Duodenal mucosa (tissue), 2 donors: Measurements from ENCODE around the gene GATA1.

Experiments used
- H3K27ac ChIP-seq: one replicate; pipeline ENCODE4 v1.7.0; 2013; ENCODE audit warnings: low read depth, low read length
- H3K27me3 ChIP-seq, 2 donors: one replicate each; pipeline ENCODE4 v1.7.0; 2013; ENCODE audit warnings: low read length in 2 of 2, control low read depth in 1 of 2; ENCODE audit not compliant: insufficient read depth in 2 of 2, control insufficient read depth in 1 of 2
- H3K36me3 ChIP-seq, 2 donors: one replicate each; pipeline ENCODE4 v1.7.0; 2013; ENCODE audit warnings: low read length in 2 of 2, control low read depth in 1 of 2; ENCODE audit not compliant: insufficient read depth in 2 of 2, control insufficient read depth in 1 of 2
- H3K4me1 ChIP-seq, 2 donors: one replicate each; pipeline ENCODE4 v1.7.0; 2013; ENCODE audit warnings: low read length in 2 of 2, control low read depth in 1 of 2; ENCODE audit not compliant: insufficient read depth in 2 of 2, control insufficient read depth in 1 of 2
- H3K4me3 ChIP-seq, 2 donors: one replicate each; pipeline ENCODE4 v1.7.0; 2013; ENCODE audit warnings: low read length in 2 of 2, low read depth in 1 of 2
- H3K9ac ChIP-seq, 2 donors: one replicate each; pipeline ENCODE4 v1.7.0; 2013; ENCODE audit warnings: low read length in 2 of 2, low read depth in 1 of 2
- H3K9me3 ChIP-seq, 2 donors: one replicate each; pipeline ENCODE4 v1.7.0; 2013; ENCODE audit warnings: low read length in 2 of 2, control low read depth in 1 of 2; ENCODE audit not compliant: control insufficient read depth in 1 of 2

The GATA1 gene

GRCh38 chrX:48782795-48783194, 3.6 kb upstream of the GATA1 start:
- Histone ChIP-seq H3K9ac (no peak overlapping the region), H3K9me3 (no peaks in the 10 kb centered on the region), H3K4me1 (no peaks in the 10 kb centered on the region), H3K4me3 (no peak overlapping the region), H3K27me3 (no peaks in the 10 kb centered on the region), H3K36me3 (no peaks in the 10 kb centered on the region), H3K27ac (no peak overlapping the region)

- H3K27me3 ChIP-seq = no peaks in the 10 kb centered on the region
- H3K4me3 ChIP-seq = no peak overlapping the region
- H3K36me3 ChIP-seq = no peaks in the 10 kb centered on the region
Observed at GRCh38 chrX:48784726-48785125, 1.7 kb upstream of the GATA1 start.

DNA sequence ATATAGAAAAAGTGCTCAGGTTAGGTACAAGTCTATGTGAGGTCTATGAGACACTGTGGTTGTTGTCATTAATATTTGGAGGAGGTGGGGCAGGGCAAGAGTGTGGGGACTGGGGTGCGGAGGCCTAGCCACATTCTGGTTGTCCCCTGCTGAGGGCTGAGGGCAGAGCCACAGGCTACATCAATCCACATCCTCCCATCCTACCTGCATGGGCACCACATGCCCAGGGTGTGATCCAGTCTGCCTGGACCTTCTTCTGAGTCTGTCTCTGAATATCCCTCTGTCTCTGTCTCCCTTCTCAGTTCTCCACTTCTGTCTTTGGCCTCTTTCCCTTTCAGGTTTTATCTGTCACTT, 1.2 kb upstream of the GATA1 start:
- Histone ChIP-seq H3K36me3 (no peaks in the 10 kb centered on the region), H3K27ac (no peak overlapping the region), H3K9ac (no peak overlapping the region), H3K4me1 (no peaks in the 10 kb centered on the region), H3K27me3 (no peaks in the 10 kb centered on the region), H3K9me3 (no peaks in the 10 kb centered on the region), H3K4me3 (no peak overlapping the region)

More at GRCh38 chrX:48784726-48785125, 1.7 kb upstream of the GATA1 start:
- Histone ChIP-seq H3K27ac (no peak overlapping the region), H3K9me3 (no peaks in the 10 kb centered on the region), H3K9ac (no peak overlapping the region), H3K4me1 (no peaks in the 10 kb centered on the region)

GRCh38 chrX:48785540-48786214, 713 bp upstream of the GATA1 start:
- no peaks in the 10 kb centered on the region for H3K9me3 ChIP-seq
- H3K27ac ChIP-seq = no peak overlapping the region
- H3K27me3 ChIP-seq = no peaks in the 10 kb centered on the region
- H3K36me3 ChIP-seq = no peaks in the 10 kb centered on the region
- no peaks in the 10 kb centered on the region for H3K4me1 ChIP-seq
- H3K4me3 ChIP-seq = no peak overlapping the region
- no peak overlapping the region for H3K9ac ChIP-seq

DNA sequence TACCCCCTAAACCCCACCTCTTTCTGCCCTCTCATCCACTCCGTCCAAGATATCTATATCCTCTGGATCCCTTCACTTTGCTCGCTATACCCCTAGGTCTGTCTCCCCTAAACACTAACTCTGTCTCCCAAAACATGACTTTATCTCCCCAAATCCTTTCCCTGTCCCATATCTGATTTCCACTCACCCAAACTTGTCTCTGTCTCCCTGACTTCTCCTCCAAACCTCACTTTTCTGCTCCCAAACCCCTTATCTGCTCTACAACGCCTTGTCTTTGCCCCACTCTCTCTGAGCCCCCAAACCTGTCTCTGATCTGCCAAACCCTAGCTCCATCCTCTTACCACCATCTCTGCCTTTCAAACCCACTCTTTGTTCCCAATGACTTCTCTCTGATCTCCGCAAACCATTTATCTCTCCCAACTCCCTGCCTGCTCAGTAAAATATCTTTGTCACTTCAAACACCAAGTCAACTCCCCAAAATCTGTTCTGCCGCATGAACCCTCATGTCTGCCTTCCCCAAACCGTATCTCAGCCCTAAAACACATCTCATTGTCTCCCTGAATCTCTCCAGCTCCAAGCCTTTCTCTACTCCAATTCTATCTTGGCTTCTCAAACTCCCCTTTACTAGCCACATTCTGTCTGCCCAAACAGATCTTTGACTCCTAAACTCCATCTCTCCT, 575 bp downstream of the GATA1 start:
- H3K27me3 ChIP-seq = no peaks in the 10 kb centered on the region
- no peak overlapping the region for H3K27ac ChIP-seq
- H3K4me3 ChIP-seq = no peak overlapping the region
- no peak overlapping the region for H3K9ac ChIP-seq
- H3K9me3 ChIP-seq = no peaks in the 10 kb centered on the region
- no peaks in the 10 kb centered on the region for H3K4me1 ChIP-seq
- H3K36me3 ChIP-seq = no peaks in the 10 kb centered on the region

DNA sequence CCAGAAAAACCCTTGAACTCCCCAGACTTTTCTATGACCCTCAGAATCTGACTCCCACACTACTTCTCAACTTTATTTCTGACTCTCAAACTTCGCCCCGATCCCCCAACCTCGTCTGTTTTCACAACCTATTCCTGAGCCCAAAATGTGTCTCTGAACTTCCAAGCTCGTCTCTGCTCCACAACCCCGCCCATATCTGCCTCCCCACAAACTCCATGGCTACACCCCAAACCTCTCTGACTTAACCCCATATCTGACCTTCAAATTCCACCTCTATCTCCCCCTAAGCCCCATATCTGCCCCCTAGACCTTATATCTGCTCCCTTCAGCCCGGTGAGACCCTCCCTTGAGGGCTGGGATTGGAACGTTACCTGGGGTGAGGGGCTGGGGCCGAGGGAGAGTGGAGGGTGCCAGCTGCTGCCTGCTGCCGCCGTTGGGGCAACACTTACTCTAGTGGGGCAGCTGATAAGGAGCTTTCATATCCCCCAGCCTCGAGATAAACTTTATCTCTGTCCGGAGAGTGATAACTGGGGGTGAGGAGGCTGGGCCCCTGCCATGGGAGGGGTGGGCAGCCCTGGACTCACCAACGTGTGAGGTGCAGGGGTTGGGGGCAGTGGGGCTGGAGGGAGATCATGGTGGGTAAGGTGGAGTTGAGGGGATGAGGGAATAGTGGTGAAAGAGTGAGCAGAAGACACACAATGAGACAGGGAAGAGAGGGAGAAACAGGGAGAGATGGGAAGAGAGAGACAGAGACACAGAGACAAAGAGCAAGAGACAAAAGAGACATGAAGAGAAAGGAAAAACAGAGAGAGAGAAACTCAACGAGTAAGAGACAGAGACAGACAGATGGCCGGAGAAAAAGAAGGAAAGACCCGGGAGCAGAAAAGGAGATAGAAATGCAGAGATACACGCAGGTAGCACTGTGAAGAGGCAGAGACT, 1.4 kb downstream of the GATA1 start:
- no peak overlapping the region for H3K4me3 ChIP-seq
- no peaks in the 10 kb centered on the region for H3K4me1 ChIP-seq
- H3K36me3 ChIP-seq = no peaks in the 10 kb centered on the region
- H3K9me3 ChIP-seq = no peaks in the 10 kb centered on the region
- H3K27me3 ChIP-seq = no peaks in the 10 kb centered on the region
- H3K9ac ChIP-seq = no peak overlapping the region
- H3K27ac ChIP-seq = no peak overlapping the region

DNA sequence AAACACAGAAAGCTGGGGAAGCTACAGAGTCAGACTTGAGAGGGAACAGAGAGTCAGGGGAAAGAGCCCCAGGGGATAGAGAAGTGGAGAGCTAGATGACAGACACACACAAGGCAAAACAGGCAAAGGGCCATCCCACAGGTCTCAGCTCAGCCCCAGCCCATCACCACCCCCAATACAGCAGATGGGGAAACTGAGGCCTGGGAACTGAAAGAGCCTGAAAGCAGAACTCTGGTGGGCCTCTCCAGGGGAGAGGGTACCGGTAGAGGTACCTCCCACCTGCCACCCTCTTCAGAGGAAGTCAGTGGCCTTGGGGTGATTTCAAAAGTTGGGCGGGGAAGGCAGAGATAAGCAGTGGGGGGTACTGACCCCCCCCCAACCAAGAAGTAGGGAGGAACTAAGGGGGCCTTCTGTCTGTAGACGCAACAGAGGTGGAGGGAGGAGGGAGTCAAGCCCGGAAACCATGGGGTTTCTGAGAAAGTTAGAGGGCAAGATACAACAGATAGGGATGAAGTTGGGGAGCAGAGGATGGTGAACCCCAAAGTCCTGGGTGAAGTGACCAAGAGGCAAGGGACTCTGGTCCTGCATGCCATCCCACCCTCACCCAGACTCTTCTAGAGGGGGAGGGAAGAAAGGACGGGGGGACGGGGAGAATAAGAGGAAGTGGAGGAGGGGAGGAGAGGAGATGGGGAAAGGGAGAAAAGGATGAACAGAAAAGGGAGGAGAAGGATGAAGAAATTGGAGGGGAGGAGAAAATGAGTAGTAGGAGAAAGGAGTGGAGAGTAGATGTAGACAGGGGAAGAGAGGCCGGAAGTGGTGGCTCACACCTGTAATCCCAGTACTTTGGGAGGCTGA, 3.2 kb downstream of the GATA1 start:
- no peaks in the 10 kb centered on the region for H3K36me3 ChIP-seq
- H3K9ac ChIP-seq = no peak overlapping the region
- no peak overlapping the region for H3K27ac ChIP-seq
- no peaks in the 10 kb centered on the region for H3K9me3 ChIP-seq
- no peaks in the 10 kb centered on the region for H3K4me1 ChIP-seq
- no peaks in the 10 kb centered on the region for H3K27me3 ChIP-seq
- no peak overlapping the region for H3K4me3 ChIP-seq

DNA sequence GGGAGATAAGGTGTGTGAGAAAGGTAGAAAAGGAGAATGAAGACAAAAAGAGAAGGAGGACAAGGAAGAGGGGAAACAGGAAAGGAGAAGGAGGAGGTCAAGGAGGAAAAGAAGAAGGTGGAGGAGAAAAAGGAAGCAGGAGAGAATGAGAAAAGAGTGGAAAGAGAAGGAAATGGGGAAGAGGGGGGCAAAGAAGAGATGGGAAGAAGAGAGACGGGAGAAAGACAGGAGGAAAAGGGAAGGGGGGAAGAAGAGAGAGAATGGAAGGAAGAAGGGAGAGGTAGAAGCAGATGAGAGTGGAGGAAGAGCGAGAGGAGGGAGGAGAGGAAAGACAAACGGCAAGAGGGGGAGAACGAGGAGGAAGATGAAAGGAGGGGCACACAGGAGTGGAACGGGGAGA, 4.1 kb downstream of the GATA1 start:
- H3K36me3 ChIP-seq = no peaks in the 10 kb centered on the region
- H3K9ac ChIP-seq = no peak overlapping the region
- no peak overlapping the region for H3K27ac ChIP-seq
- no peak overlapping the region for H3K4me3 ChIP-seq
- no peaks in the 10 kb centered on the region for H3K9me3 ChIP-seq
- H3K4me1 ChIP-seq = no peaks in the 10 kb centered on the region
- H3K27me3 ChIP-seq = no peaks in the 10 kb centered on the region

- Histone ChIP-seq H3K4me3 (no peak overlapping the region), H3K4me1 (no peaks in the 10 kb centered on the region), H3K9me3 (no peaks in the 10 kb centered on the region), H3K27me3 (no peaks in the 10 kb centered on the region), H3K36me3 (no peaks in the 10 kb centered on the region), H3K9ac (no peak overlapping the region), H3K27ac (no peak overlapping the region)
Observed at GRCh38 chrX:48791063-48791820, 4.9 kb downstream of the GATA1 start.
